PC-3 (cell line): ENCODE data around the gene SELENOS.

Experiments used
- CTCF ChIP-seq: fragments of 300-600 bp; sonication (generic); conservative IDR thresholded peaks from 2 replicates; pipeline ENCODE4 v1.5.1; 2017; ENCODE audit warnings: antibody characterized with exemption, low read depth, mild to moderate bottlenecking, low read length
- EZH2phosphoT487 ChIP-seq: fragments of 300-600 bp; sonication (generic); IDR thresholded peaks from 2 replicates; pipeline ENCODE4 v1.6.1; 2018; ENCODE audit warnings: mild to moderate bottlenecking, antibody characterized with exemption, low read length, borderline replicate concordance

GRCh38 chr15:101315736-101316135 lies 38.5 kb upstream of the SELENOS start:
- TF ChIP-seq CTCF, result no peak
- TF ChIP-seq EZH2phosphoT487, result no peak
